ENCODE data around the gene HOXA4. TPM values are rescaled to one million over a fixed set of nuclear protein-coding genes. Genes with fewer than 3 reads are reported as not detected.

Gene HOXA4
- total and polyA plus RNA-seq, 2 of the 8 experiments (the other 6 are each of a cell fraction or from before 2014, with no cell fraction given) = not detected

GRCh38 chr7:27079234-27079975, 51.2 kb downstream of the HOXA4 start (continued):
- TF ChIP-seq, protein P1, sequence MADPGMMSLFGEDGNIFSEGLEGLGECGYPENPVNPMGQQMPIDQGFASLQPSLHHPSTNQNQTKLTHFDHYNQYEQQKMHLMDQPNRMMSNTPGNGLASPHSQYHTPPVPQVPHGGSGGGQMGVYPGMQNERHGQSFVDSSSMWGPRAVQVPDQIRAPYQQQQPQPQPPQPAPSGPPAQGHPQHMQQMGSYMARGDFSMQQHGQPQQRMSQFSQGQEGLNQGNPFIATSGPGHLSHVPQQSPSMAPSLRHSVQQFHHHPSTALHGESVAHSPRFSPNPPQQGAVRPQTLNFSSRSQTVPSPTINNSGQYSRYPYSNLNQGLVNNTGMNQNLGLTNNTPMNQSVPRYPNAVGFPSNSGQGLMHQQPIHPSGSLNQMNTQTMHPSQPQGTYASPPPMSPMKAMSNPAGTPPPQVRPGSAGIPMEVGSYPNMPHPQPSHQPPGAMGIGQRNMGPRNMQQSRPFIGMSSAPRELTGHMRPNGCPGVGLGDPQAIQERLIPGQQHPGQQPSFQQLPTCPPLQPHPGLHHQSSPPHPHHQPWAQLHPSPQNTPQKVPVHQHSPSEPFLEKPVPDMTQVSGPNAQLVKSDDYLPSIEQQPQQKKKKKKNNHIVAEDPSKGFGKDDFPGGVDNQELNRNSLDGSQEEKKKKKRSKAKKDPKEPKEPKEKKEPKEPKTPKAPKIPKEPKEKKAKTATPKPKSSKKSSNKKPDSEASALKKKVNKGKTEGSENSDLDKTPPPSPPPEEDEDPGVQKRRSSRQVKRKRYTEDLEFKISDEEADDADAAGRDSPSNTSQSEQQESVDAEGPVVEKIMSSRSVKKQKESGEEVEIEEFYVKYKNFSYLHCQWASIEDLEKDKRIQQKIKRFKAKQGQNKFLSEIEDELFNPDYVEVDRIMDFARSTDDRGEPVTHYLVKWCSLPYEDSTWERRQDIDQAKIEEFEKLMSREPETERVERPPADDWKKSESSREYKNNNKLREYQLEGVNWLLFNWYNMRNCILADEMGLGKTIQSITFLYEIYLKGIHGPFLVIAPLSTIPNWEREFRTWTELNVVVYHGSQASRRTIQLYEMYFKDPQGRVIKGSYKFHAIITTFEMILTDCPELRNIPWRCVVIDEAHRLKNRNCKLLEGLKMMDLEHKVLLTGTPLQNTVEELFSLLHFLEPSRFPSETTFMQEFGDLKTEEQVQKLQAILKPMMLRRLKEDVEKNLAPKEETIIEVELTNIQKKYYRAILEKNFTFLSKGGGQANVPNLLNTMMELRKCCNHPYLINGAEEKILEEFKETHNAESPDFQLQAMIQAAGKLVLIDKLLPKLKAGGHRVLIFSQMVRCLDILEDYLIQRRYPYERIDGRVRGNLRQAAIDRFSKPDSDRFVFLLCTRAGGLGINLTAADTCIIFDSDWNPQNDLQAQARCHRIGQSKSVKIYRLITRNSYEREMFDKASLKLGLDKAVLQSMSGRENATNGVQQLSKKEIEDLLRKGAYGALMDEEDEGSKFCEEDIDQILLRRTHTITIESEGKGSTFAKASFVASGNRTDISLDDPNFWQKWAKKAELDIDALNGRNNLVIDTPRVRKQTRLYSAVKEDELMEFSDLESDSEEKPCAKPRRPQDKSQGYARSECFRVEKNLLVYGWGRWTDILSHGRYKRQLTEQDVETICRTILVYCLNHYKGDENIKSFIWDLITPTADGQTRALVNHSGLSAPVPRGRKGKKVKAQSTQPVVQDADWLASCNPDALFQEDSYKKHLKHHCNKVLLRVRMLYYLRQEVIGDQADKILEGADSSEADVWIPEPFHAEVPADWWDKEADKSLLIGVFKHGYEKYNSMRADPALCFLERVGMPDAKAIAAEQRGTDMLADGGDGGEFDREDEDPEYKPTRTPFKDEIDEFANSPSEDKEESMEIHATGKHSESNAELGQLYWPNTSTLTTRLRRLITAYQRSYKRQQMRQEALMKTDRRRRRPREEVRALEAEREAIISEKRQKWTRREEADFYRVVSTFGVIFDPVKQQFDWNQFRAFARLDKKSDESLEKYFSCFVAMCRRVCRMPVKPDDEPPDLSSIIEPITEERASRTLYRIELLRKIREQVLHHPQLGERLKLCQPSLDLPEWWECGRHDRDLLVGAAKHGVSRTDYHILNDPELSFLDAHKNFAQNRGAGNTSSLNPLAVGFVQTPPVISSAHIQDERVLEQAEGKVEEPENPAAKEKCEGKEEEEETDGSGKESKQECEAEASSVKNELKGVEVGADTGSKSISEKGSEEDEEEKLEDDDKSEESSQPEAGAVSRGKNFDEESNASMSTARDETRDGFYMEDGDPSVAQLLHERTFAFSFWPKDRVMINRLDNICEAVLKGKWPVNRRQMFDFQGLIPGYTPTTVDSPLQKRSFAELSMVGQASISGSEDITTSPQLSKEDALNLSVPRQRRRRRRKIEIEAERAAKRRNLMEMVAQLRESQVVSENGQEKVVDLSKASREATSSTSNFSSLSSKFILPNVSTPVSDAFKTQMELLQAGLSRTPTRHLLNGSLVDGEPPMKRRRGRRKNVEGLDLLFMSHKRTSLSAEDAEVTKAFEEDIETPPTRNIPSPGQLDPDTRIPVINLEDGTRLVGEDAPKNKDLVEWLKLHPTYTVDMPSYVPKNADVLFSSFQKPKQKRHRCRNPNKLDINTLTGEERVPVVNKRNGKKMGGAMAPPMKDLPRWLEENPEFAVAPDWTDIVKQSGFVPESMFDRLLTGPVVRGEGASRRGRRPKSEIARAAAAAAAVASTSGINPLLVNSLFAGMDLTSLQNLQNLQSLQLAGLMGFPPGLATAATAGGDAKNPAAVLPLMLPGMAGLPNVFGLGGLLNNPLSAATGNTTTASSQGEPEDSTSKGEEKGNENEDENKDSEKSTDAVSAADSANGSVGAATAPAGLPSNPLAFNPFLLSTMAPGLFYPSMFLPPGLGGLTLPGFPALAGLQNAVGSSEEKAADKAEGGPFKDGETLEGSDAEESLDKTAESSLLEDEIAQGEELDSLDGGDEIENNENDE (IDR thresholded peaks at IDR 0.05; ENCODE audit: insufficient replicate concordance, low read length) = no peak
- TF ChIP-seq FOSL1 (IDR thresholded peaks at IDR 0.05; ENCODE audit: insufficient read depth, low read depth, low read length) (no peak), SUZ12 (IDR thresholded peaks at IDR 0.05; ENCODE audit: low read length) (no peak), KDM4A (IDR thresholded peaks at IDR 0.05; ENCODE audit: low read depth, low read length, severe bottlenecking) (no peak), RNF2 (IDR thresholded peaks at IDR 0.05; ENCODE audit: borderline replicate concordance, low read depth, low read length, missing control alignments, poor library complexity, severe bottlenecking) (no peak), MAFK (IDR thresholded peaks at IDR 0.05; ENCODE audit: low read depth, low read length) (no peak), CBX5 (IDR thresholded peaks at IDR 0.05; ENCODE audit: low read depth, low read length) (no peak), RFX5 (IDR thresholded peaks at IDR 0.05; ENCODE audit: borderline replicate concordance, low read depth, low read length) (no peak)
- TF ChIP-seq, protein P2, sequence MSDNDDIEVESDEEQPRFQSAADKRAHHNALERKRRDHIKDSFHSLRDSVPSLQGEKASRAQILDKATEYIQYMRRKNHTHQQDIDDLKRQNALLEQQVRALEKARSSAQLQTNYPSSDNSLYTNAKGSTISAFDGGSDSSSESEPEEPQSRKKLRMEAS (IDR thresholded peaks at IDR 0.05) = no peak
